Cardiac fibroblast (primary cell): ENCODE results near the gene ACBD4.
A peak's percentile ranks its signal among the peaks of the same experiment; 100 is the strongest.

Experiments used
- DNase-seq, 2 donors: peaks; one replicate each; pipeline versions ENCODE4 v3.0.0 to v3.0.0-alpha.2; 2010; ENCODE audit warnings: low read depth in 2 of 2
- H3K4me3 ChIP-seq, 2 donors: replicated peaks in 1 of 2; 1 replicate in 1 of 2; 2 replicates in 1 of 2; pipeline ENCODE4 v1.5.1; 2011; ENCODE audit warnings: low read depth in 2 of 2, low read length in 2 of 2, mild to moderate bottlenecking in 2 of 2, moderate library complexity in 1 of 2
- TF ChIP-seq, protein P1 (sequence below): IDR thresholded peaks from one replicate; pipeline ENCODE4 v1.5.1; 2011; ENCODE audit warnings: low read depth, mild to moderate bottlenecking, low read length, inconsistent platforms

The ACBD4 gene

DNA sequence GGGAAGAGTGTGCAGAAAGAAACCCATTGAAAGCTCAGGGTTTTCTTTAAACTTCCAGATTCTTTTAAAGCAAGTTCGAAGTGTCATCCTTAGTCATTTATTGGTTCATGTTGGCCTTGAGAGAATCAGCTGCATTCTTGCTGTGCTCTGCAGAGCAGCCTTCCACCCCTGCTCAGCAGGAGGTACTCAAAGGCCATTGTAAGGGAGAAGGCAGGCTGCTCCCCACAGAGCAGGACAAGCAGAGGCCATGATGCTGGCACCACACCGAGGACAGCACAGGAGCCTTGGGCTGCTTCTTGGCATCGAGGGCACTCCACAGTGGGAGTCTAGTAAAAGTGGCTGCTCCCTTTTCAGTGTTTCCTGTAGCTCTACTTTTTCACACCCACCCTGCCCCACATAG, 44.8 kb upstream of the ACBD4 start:
- TF ChIP-seq, protein P1, sequence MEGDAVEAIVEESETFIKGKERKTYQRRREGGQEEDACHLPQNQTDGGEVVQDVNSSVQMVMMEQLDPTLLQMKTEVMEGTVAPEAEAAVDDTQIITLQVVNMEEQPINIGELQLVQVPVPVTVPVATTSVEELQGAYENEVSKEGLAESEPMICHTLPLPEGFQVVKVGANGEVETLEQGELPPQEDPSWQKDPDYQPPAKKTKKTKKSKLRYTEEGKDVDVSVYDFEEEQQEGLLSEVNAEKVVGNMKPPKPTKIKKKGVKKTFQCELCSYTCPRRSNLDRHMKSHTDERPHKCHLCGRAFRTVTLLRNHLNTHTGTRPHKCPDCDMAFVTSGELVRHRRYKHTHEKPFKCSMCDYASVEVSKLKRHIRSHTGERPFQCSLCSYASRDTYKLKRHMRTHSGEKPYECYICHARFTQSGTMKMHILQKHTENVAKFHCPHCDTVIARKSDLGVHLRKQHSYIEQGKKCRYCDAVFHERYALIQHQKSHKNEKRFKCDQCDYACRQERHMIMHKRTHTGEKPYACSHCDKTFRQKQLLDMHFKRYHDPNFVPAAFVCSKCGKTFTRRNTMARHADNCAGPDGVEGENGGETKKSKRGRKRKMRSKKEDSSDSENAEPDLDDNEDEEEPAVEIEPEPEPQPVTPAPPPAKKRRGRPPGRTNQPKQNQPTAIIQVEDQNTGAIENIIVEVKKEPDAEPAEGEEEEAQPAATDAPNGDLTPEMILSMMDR, result no peak
- H3K4me3 ChIP-seq, result no peak overlapping the region
- no peak for DNase-seq

DNA sequence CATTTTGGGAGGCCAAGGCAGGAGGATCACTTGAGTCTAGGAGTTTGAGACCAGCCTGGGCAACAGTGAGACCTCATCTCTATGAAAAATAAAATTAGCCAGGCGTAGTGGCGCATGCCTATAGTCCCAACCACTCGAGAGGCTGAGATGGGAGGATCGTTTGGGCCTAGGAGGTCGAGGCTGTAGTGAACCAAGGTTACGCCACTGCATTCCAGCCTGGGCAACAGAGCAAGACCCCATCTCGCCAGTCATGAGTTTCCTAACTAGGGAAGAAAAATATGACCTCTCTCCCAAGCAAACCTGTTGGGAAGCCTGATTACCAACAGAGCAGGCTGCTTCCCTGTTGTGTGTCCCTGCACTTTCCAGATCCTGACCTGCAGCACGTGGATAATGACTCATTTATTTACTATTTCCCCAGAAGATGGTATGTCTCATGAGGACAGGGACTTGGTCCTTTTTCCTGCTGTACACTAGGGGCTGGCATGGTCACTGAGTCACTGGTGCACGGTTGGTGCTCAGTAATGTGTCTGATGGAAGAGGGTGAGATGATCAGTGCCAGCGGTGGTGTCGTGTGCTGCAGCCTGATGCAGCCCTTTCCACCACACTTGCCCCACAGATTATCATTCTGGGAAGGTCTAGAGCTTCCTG, 43.6 kb upstream of the ACBD4 start:
- TF ChIP-seq, protein P1, result no peak
- DNase-seq, result peak; percentile 17 to 39
- no peak overlapping the region for H3K4me3 ChIP-seq

DNA sequence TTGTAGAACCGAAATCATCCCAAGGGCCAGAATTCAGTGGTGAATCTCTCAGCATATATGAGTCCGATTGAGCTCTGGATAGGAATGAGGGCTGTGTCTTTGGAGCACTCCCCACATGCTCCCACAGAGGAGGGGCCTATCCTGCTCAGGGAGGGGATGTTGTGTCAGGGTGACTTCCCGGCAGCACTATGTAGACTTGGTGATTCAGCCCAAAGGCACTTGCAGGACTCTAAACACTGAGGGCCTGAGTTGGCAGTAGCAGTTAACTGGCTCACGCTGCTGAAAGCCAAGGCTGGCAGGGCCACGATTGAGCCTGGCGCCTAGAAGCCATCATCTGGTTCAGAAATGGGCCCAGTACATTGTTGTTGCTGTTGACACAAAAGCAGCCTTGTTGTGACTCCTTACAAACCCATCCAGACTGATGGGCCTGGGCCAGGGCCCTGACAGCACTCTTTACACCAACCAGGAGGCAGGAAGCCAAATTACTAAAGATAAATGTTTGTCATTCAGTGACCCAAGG, 42.5 kb upstream of the ACBD4 start:
- no peak overlapping the region for H3K4me3 ChIP-seq
- TF ChIP-seq, protein P1, result no peak
- DNase-seq, result peak; percentile 98

DNA sequence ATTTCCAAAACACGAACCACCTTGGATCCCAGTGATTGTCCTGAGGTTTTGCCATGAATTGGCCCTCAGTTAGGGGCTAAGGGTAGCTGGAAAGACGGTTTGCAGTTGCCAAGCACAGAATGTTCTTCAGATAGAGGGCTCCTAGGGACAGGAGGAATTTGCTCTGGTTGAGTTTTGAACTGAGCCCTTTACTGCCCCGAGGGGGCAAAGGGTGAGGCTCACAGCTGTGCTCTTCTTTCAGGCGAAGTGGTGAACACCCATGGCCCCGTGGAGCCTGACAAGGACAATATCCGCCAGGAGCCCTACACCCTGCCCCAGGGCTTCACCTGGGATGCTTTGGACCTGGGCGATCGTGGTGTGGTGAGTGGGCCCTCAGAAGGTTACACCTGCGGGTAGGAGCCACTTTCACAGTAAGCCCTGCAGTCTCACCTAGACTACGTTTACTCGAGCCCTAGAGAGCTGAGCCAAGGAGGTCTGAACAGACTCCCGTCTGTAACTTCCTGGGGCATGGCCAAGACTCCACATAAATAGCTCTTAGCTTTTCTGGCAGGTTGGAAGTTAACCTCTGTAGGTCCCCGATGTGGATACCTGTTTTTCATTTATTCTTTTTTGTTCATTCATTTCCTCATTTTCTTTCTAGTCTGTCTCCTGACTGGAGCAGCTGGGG, 41.9 kb upstream of the ACBD4 start:
- H3K4me3 ChIP-seq, result no peak overlapping the region
- peak in 1 of 2 donors; percentile 48 for DNase-seq
- TF ChIP-seq, protein P1, result no peak

DNA sequence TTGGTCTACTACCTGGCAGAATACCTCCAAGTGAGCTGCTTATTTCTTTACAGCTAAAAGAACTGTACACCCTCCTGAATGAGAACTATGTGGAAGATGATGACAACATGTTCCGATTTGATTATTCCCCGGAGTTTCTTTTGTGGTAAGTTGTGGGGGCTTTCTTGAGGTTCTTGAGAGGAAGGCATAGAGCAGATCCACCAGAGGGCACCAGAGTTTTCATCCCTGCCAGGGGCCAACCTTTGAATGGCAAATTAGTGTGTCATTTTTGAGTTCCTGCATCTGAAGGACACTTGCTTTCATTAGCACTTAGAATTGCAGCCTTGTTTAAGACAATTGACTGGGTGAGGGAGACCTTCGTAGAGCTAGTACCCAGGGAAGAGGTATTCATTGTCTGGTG, 39.3 kb upstream of the ACBD4 start:
- peak; percentile 50 to 57 for DNase-seq
- TF ChIP-seq, protein P1, result peak; percentile 58
- no peak overlapping the region for H3K4me3 ChIP-seq

DNA sequence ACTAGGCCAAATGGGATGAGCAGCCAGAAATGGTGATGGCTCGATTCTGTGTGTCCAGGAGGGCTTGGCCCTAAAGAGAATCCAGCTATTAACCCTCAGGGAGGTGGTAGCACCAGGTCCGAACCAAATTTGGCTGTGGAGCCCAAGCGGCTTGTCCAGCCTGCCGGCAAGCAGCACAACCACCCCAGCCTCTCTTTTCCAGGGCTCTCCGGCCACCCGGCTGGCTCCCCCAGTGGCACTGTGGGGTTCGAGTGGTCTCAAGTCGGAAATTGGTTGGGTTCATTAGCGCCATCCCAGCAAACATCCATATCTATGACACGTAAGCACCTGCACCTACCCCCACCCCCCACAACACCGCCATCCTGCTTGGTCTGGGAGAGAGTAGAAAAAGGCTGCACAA, 38.6 kb upstream of the ACBD4 start:
- no peak for DNase-seq
- TF ChIP-seq, protein P1, result no peak
- no peak overlapping the region for H3K4me3 ChIP-seq
